ENCODE results near the gene ROBO3.

The ROBO3 gene

DNA sequence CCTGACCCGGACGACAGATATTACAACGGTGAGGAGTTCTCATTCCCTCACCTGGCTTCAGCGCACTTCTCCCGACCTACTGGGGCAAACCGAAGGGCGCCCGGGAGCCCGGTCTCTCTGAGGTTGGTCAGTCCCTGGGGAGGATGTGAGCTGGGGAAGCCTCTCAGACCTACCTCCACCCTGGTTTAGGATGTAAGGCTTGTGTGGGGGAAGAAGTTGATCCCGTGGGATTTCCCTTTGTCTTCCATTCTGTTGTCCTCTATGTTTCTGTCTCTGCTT, 12.3 kb downstream of the ROBO3 start:
- no peak for DNase-seq

GRCh38 chr11:124877910-124878758, 12.9 kb downstream of the ROBO3 start:
- DNase-seq, result no peak

DNA sequence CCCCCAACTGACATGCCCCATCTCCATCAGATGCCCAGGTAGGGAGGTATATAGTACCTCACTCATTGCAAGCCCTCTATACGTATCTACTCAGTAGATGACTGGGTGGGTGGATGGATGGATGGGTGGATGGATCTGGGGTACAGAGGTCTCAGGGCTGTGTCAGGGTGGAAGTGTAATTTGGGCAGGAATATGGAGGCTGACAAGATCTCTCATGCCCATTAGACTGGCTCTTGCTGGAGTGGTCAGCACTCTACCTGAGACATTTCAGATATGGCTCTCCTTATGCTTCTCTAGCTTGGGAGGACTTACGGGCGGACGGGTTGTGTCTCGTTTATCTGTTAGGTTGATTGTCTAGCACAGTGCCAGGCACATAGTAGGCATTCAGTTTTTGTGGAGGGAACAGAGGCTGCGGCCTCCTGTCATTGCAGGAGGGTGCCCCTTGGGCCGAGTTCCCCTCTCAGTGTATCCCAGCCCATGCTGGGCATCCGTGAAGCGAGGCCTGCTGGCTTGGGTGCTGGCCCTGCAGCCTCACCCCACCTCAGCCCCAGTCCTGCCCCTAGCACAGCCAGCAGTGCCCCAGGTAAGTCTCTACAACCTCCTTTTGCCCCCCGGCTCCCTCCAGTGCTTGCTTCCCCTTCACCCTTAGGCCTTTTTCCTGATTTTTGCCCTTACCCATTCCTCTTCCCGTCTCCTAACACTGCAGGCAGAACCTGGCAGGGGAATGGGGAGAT, 13.7 kb downstream of the ROBO3 start:
- no peak for DNase-seq

GRCh38 chr11:124879493-124880289, 14.5 kb downstream of the ROBO3 start:
- no peak for DNase-seq

GRCh38 chr11:124880290-124880611, 15.0 kb downstream of the ROBO3 start:
- DNase-seq, result no peak

DNA sequence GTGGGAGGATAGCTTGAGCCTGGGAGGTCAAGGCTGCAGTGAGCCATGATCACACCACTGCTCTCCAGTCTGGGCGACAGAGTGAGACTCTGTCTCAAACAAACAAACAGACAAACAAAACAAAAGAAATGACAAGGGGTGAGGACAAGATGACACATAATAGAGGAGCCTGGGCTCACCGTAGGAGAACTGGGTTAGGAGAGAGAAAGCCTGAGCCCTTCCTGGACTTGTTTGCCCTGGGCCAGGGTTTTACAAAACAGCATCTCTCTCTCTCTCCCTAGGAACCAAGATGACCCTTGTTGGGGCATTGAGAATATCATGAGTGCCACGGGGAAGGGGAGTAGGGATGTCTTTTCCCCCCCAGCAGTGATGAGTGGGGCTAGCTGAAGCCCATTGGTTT, 15.7 kb downstream of the ROBO3 start:
- DNase-seq, result no peak

GRCh38 chr11:124882339-124883071, 17.3 kb downstream of the ROBO3 start:
- no peak for DNase-seq

DNA sequence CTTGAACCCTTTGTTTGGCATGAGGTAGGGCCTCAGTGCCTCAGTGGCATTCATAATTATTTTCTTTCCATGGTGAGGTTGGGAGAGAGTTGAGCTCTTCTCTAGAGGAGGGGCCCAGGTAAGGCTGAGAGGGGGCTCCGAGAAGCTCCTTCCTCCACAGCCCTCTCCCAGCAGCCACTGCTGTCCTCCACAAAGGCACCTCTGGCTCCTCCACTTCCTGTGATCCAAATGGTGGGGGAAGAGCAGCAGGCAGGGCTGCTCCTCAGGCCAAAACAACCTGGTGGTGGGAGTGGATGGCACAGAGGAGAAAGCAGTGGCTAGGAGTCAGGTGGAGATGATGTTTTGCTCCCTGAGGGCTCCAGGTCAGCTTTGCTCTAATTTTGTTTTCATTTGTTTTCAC, 19.1 kb downstream of the ROBO3 start:
- DNase-seq, result no peak

DNA sequence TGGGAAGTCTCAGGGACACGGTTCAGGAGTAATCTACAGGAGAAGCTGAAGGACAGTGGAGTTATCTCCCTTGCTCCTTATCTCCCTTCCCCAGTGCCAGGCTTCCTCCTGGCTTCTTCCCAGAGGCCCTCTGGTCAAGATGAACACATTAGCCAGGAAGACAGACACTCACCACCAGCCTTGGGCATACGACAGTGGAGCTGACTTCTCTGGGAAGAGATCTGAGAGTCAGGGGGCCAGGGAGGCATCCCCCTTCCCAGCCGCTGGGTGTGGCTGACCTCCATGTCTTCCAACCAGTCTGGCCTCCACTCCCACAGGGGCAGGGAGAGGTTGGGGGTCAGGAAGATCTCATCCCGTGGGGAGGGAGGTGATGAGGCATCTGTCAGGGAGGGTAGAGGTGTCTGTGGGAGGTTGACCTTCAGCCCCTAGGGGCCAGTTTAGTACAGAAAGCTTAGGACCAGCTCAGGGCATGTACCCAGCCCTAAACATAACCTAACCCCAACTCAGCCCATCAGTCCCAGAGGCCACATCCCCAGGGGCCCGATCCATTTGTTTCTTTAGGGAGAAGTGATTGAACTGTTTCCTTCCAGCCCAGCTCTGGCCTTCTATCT, 19.7 kb downstream of the ROBO3 start:
- no peak for DNase-seq

DNA sequence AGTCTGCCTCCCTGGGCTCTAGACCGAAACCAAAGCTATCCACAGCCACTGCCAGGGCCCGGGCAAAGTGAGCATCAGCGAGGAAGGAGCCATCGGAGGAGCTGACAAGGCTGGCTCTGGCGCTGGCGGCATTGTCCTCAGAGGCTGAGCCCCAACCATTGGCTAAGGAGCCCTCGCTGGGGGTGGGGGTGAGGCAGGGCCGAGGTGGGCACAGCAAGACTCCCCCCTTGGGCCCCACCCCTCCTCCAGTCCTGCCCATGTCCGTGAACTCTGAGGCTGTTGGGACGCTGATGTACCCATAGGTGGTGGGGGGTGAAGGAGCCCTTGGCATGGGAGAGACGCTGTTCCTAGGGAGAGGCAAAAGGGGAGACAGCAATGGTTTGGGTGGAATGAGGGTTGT, 21.2 kb downstream of the ROBO3 start:
- no peak for DNase-seq

DNA sequence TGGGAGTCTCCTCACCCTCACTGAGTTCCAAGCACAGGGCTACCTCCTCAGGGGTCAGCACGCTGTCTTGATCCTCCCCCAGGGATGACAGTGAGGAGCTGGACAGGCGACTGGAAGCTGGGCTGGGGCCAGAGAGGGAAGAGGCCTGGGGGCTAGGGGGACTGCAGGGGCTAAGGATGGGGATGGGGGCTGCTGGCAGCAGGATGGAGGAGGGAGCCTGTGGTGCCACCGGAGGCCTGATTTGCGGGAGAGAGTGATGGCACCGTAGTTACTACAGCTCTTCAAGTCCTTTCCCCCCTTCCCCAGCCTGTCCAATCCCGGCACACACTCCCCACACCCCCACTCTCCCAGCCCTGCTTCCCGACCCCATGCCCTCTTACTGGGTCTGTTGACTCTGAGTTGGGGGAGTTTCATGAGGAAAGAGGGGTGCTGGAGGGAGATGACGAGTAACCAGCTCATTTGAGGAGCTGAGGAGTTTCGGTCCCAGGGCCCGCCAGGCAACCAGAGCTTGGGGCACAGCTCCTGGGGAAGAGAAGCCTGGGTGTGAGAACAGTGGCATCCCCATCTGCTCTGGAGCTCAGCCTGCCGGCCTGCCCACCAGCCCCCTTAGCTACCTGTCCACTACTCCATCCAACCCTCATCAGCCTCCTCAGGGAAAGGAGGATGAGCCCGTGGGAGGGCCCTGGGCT, 21.9 kb downstream of the ROBO3 start:
- DNase-seq, result no peak

- DNase-seq, result no peak
Measured at GRCh38 chr11:124887667-124888013, 22.4 kb downstream of the ROBO3 start.

DNA sequence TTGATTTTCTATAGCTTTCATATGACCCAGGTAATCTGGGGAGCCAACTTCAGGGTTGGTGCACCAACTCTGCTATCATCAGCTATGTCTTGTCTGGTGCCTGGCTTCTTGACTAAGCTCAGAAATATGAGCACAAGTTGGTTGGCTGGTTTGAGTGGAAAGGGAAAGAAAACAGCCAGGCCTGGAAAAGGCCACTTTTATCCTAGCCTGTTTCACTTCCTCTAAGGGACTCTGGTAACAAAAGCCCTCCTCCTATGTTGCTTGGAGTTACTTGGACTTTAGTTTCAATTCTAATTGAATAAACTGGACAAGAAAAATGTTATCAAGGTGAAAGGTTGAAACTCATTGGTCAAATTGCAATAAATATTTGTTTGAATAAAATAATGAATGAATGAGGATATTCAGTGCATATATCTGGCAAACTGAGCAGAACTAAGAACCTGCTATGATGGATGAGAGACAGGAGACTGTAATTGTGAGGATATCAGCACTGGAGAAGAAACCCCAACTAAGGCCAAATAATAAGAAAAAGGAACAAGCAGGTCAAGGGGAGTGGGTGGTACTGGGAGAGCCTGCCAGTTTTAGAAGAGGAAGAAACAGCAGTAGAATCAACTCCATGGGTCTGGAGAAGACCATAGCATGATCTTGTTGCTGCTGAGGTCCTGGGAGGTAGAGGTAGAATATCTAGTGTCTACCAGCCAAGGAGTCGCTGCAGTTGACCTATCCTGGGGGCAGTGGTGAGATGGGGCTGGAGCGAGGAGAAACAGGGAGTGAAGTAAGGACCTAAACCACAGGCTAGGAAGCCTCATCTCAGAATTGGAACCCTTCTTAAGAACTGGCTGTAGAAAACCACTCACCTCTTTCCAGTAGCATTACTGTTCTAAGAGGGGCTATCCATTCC, 24.2 kb downstream of the ROBO3 start:
- DNase-seq, result no peak

GRCh38 chr11:124890151-124890550, 24.9 kb downstream of the ROBO3 start:
- no peak for DNase-seq

DNA sequence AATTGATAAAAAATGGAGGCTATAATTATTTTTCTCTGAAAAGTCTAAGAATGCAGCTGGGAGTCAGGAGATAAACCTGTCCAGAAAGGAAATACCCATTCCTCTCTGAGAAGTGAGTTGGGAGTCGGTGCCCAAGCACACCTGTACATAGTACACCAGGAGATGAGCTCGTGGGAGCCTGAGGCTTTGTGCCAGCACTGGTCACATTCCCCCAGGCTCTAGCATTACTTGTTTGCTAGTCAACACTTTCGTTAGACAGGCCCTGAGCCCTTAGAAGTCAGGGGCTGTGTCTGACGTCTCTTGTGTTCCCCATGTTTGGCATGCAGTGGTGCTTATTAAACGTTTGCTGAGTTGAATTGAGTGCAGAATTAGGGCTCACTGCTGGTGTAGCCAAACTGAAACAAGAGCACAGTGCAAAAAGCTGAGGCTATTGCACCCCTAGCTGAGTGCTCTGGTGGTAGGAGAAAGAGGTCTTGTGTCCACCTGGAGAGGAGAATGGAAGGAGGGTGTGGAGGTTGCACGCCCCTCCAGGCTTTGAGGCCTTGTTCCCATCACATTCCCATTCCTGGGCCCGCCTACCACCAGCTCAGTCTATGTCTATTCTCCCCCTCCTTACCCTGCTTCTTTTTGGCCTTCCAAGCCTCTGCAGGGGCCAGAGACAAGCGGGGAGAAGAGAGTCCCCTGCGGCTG, 25.6 kb downstream of the ROBO3 start:
- DNase-seq, result no peak

DNA sequence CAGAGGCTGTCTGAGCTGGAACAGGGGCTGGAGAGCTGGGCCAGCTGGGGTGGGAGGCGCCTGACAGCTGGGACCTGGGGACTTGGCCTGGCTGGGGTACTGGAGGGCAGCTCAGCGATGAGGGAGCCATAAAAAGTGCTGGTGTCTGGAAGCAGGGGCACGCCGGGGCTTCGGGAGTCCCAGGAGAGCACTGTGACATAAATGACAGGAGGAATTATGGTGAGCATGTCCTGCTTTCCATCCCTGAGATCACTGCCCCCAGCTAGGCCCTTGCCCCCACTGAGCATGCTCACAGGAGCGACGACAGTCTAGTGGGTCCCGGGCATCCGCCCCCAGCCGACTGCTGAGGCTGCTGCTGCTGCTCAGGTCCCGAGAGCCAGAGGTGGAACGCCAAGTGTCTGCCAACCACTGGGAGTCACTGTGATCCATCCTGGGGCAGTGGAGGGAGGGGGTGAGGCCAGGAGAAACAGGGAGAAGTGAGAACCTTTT, 26.2 kb downstream of the ROBO3 start:
- no peak for DNase-seq

- DNase-seq, result no peak
Measured at GRCh38 chr11:124892146-124892545, 26.9 kb downstream of the ROBO3 start.

DNA sequence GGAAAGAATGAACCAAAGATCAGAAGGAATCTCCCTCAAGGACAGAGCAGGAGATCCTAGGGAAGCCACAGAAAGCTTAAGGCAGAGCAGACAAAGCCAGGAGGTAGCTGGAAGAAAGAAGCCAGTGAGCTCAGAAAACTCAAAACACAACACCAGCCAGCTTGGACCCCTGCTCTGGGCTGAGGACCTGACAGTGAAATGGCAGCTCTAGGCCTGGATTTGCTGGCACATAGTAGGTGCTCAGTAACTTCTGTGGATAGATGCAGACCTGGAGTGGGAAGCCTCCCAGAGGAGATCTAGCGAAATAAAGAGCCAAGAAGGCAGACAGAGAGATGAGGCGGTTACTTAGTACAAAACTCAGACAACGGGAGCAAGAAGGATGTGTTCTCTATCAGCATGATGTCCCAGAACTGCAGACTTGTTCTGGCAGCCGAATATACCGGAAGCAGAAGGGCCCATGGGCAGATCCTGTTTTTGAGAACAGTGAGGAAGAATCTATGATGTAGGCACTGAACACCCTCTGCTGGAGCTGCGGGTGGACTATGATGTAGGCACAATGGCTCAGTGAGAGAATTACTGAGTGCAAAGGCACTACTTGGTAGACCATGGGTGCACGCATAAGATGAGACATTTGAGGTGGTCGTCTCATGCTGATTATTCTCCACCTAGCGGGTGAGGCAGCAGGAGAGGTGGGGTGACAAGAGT, 27.7 kb downstream of the ROBO3 start:
- no peak for DNase-seq

DNA sequence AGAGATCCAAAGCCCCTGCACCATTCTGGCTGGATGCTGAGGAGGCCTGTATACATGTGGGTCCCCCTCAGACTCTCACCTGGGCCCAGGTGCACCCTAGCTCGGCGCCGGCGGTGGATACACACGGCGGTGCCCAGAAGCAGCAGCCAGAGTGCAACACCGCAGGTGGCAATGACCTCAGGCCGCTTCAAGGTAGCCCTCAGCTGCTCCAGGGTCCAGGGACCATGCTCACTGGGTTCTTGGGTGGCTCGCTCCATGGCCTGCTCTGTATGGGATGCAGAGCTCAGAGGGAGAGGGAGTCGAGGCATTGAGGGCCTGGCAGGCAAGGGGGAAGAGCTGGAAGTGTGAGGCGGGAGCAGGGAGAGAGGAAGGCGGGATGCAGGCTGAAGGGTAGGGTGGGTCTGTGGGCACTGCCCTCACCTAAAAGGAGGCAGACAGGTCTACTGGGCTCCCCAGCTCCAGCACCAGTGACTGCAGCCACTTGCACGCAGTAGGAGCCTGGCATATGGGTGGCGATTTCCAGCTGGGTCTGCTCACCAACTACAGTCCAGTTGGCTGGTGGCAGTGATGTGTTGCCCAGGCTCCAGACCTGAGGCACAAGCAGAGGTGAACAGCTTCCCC, 28.7 kb downstream of the ROBO3 start:
- DNase-seq, result no peak
